GM10266 (cell line): ENCODE results near the gene PLSCR4.

Source experiments
- DNase-seq: peaks from one replicate; pipeline ENCODE4 v3.0.0; 2012; ENCODE audit errors: extremely low spot score
- CTCF ChIP-seq: IDR thresholded peaks from 2 replicates; pipeline ENCODE4 v1.5.1; 2012; ENCODE audit warnings: mild to moderate bottlenecking, low read depth; ENCODE audit not compliant: control insufficient read depth, insufficient read depth; ENCODE audit errors: missing control alignments

Gene PLSCR4

DNA sequence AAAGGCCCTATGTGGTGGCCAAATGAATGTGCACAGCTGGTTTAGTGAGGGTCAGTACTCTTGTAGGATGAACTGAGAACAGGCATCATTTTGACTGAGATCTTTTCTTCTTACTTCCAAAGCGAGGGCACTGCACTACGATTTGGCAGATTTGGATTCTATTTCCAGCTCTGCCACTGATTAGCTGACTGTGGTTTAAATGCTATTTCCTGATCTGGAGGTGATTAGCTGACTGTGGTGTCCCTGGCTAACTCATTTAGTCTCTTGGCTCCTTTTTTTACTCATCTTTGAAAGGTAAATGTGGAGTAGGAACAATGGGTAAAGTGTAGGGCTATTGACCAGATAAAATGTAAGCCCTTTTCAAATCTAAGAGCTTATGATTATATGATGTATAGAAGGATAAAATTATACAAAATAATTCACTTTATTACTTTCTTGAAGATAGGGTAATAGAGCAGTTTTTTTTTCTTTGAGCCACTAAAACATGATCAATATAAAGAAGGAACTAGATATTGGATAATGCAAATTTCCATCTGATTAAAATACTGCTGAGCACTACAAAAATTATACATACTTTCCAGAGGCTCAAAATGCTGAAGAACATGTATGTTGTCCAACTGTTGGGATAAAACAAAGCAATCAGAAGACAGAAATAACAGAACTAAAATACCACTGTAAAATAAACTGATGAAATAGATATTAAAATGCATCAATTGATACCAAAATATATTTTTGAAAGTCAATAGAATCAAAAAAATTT, 50.3 kb downstream of the PLSCR4 start:
- no peak for DNase-seq
- TF ChIP-seq CTCF: no peak

GRCh38 chr3:146199762-146200161, 51.1 kb downstream of the PLSCR4 start:
- no peak for DNase-seq
- no peak for TF ChIP-seq CTCF

DNA sequence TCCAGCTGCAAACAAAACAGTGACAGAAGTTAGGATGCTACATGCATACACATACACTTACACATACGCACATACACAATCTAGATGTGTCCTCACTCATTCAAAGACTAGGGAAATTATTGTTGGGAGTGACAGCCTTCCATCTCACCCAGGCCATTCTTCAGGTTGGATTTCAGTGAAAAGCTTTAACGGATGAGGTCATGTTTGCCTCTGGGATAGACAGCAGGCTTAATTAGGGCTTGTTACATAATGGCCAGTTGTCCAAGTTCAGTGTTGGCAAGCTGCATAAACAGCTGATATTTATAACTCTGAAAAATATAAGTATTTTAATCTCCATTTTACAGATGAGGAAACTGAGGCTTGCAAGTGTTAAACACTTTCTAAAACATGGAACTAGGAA, 54.1 kb downstream of the PLSCR4 start:
- no peak for DNase-seq
- no peak for TF ChIP-seq CTCF

DNA sequence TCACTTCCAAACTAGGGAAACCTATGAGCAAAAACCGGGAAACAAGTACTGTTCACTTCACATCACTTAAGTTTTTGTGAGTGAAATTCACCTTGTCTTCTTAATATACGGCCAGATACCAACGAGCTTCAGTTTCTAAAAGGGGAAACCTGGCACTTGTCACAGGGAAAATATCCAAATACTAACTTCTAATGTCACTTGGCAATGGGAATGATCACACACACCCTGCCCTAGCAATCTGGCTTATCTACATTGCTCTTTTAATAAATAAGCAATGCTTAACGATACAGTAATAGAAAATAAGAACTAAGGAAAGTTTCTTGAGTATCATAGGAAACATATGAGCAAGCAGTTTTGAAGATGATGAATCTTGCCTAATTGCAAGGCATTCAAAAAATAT, 55.3 kb downstream of the PLSCR4 start:
- no peak for DNase-seq
- TF ChIP-seq CTCF: no peak

- DNase-seq: no peak
- no peak for TF ChIP-seq CTCF
Measured at GRCh38 chr3:146195030-146195429, 55.9 kb downstream of the PLSCR4 start.

DNA sequence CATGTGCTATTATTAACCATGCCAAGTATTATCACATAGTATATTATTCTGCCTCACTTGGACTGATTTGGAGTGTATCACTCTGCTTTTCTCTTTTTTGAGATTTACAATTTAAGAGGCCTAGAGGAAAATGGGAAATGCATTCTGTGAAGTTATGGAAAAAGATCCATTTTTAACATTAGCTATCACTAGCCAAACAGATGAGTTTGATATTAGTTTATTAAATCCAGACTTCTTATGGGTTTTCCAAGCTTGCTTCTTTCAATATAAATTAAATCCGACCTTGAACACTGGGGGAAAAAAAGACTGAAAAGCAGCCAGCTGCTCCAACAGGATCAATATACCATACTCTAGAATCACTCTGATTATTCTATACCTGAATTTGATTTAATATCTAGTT, 59.9 kb downstream of the PLSCR4 start:
- TF ChIP-seq CTCF: no peak

DNA sequence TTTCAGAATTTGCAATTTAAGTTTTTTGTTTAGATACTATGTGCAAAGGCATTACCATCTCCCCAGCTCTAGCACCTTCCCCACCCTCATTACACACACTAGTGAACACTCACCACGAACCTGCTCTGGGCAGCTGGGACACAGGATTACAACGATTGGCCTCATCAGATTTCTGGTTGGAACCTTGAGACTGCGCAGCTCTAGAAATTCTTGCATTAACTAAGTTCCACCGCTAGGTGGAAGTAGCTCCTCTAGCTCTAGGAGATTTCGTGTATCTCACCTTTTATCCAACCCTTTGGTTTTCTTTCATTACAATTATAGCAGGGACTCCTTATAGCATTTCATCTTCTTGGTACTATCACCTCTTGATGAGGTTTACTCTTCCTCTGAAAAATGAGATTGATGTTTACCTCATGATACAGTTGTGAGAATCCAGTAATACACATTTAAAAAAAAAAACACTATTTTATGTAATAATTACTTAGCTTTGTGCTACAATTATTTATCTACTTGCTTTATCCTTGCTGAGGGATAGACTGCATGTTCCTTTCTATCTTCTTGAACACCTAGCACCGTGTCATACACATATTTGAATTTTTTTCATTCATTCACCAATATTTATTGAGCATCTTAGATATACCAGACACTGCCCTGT, 61.3 kb downstream of the PLSCR4 start:
- peak; percentile 60 for TF ChIP-seq CTCF

More for the DNA sequence above, 59.9 kb downstream of the PLSCR4 start:
- no peak for DNase-seq

More for the DNA sequence above, 61.3 kb downstream of the PLSCR4 start:
- DNase-seq: peak; percentile 46
